Activated naive CD4-positive, alpha-beta T cell (primary cell): ENCODE measurements around the gene CYGB.

Experiments used
- DNase-seq, 4 experiments: peaks; one replicate each; lab custom pipeline; 2025; lab: John Stamatoyannopoulos, UW

The CYGB gene

DNA sequence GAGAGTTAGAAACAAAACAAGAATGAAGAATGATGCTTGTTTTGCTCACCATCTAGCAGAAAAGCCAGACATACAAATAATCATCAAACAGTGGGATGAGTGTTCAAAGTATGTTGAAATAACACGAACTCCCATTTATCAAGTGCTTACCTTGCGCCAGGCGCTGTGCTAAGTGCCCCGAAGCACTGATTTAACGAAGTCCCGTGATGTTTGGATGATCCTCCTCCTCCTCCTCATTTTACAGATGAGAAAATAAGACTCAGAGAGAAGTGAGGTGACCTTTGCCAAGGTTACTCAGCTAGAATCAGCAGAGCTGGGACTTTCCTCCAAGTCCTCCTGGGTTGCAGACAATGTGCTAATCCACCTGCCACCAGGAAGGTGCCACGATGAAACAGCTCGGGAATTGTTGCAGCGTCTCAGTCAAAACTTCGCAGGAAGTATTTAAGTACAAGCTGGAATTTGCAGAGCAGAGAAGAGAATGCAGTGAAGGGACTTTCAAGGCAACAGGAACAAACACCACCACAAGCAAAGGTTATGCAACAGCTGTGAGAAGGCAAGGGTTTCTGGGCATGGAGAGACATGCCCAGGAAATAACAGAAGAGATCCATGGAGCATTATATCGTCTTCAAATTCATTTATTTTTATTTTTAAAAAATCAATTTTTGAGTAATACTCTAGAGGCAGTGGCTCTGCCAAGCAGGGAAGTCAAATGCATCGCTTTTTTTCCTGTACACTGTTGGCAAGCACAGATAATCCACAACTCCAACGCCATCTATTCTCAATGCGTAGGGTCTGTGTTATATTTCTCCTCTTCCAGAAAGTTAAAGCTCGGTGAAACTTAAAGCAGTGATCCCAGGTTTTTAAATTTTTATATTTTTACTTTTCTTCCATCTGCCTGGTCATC, 13.5 kb upstream of the CYGB start:
- DNase-seq = no peak

DNA sequence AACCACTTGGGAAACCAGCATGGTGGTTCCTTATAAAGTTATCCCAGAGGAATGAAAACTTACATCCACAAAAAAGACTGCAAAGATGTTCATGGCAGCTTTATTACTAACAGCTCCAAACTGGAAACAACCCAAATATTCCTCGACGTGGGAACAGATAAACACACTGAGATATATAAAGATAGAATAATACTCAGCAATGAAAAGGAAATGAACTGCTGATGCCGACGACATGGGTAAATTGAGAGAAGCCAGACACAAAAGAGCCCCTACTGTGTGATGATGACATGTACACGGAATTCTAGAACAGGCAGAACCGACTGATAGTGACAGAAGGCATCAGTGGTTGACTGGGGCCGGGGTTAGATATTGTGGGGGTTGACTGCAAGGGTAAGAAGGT, 12.0 kb upstream of the CYGB start:
- DNase-seq = no peak

DNA sequence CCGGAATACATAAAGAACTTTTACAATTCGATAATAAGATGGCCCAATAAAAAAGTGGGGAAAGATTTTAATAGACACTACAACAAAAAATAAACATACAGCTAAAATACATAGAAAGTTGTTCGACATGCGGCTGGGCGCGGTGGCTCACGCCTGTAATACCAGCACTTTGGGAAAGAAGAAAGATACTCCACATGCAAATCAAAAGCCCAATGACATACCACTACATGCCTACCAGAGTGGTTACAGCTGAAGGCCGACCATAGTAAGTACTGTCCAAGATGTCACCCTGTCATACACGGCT, 11.7 kb upstream of the CYGB start:
- DNase-seq = no peak

DNA sequence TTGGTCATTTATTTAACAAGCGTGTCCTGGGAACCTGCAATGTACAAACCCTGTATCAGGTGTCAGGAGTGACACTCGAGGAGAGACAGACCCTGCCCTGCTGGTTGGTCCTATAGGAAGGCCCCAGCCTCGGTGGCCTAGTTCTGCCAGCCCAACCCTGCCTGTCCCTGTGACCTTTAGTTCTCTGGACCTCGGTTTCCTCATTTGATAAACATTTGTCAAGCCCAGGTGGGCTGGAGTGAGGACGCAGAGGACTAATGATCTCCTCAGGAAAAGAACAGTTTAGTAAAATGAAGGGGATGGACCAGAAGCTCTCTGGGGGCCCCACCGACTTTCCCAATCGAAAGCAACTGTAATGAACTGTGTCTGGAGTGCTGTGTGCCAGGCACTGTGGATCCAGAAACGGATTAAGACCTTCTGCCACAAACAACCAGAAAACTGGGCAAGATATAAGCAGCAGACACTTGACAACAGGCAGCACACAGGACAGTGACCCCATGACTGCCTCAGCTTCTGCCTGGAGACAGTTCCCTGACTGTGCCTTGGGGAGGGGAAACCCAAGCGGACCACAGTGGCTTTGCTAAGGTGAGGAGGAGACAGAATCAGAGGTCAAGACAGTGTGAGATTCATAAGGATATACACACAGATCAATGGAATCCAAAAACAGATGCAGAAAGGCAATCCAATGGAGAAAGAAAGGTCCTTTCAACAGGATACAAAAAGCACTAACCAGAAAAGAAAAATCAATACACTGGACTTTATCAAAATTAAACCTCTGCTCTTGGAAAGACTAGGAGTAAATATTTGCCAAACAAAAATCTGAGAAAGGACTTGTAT, 11.1 kb upstream of the CYGB start:
- no peak for DNase-seq

DNA sequence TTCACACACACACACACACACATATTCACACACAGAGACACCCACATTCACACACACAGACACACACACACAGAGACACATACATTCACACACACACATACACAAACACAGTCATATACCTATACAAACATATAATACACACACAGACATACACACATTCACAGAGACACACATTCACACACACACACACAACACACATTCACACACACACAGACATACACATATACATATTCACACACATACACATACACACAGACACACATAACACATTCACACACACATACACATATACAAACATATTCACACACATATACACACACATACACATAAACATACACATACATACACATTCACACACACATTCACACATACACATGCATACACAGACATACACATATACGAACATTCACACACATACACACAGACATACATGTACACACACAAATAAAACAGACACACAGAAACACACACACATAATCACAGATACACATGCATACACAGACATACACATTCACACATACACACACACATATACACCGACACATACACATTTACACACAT, 10.2 kb upstream of the CYGB start:
- no peak for DNase-seq

DNA sequence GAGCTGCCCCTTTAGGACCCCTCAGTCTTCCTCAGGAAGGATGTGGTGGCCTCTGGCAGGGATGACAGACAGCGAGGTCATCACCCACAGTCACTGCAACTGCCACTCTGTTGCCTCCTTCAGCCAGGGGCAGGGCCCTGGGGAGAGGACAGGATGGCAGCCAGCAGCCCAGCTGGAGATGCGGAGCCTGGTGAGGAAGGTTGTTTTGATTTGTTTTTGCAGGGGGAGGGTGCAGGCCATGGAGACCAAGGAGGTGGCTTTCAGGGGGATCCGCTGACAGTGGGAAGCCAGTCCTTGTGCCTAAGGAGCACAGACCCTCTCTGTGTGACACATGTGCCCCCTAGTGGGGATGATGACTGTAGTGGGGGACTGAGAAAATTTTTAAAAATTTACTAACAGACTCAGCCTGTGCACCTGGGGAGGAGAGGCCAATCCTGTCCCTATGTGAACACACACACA, 9.7 kb upstream of the CYGB start:
- peak in 2 of 4 experiments; percentile 14 to 37 for DNase-seq

DNA sequence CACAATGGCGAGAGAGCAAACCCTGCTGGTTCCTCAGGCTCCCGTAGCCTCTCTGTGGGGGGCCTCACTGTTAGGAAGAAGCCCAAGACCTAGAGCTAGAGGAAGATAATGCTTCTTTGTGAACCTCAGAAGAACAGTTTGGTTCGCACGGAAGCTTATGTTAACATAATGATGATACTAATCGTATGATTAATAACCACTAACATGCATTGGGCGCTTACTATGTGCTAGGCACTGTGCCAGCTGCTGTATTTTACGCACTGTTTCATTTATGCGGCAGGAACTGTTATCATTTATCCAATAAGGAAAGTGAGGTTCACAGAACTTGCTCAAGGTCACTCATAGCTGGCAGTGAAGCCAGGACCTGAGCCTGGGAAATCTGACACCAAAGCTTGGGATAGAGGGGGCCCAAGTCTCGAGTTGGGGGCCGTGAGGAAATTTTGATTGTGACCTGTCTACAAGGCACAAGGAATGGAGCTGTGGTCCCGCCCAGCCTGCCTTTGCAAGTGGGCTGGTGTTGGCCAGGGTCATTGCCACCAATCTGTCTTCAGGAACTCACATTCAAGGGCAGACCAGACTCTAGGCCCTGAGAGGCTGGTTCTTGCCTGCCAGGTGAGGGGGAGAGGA, 9.2 kb upstream of the CYGB start:
- DNase-seq = no peak

DNA sequence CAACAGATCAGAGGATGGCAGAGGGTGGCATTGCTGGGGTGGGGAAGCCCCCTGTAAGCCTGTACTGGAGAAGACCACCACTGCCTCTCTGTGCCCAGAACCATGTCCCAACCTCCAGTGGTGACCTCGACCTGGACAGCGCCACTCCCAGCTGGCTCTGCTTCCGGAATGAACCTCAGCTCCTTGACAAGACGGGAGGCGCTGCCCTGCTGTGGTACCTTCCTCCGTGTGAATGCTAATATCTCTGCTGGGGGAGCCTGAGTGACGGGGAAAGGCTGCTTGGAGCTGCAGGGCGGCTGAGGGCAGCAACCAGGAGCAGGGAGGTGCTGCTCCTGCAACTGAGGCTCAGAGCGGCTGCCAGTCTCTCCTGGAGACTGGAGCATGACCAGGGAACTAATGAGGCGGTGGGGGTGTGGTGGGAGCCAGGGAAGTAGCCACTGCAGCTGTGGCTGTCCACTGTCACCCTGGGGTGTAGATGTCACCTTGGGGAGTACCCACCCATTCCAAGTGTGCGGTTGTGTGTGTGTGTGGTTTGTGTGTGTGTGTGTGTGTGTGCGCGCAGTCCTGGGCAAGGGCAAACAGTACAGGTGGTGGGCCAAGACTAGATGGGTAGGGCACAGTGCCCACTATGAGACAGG, 8.5 kb upstream of the CYGB start:
- DNase-seq = no peak

DNA sequence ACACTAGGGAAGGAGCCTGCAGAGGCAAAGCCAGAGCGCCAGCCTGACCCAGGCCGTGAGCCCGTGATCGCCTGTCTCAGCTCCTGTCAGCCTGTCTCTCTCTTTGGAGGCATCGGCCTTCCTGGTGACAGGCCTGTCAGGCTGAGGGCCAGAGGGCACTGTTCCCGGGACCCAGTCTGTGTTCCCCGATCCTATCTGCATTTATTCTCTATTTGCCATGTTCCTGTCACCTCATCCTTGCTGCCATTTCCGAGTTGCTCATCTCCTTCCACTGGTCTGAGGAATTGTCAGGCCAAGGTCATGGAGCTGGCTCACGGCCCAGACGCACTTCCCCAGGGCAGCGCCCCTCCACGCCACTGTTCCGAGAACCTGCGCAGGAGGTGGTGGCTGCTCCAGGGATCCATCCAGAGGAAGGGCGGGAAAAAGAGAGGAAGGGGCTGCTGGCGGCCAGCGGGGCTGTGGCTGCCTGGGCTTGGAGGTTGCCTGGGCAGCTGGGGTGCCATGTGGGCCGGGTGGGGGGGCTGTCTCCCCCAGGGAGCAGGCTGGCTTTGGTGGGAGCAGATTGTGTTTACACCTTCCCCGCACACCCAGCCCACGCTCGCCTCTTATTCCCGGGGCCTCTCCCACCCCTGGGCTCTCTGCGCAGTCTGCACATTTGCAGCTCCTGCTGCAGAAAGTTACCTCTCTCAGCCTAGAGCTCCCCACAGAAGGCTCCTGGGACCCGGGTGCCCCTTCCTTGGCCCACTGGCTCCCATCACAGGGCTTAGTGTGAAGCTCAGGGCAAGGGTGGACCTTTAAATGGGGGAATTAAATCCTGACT, 7.2 kb upstream of the CYGB start:
- no peak for DNase-seq

DNA sequence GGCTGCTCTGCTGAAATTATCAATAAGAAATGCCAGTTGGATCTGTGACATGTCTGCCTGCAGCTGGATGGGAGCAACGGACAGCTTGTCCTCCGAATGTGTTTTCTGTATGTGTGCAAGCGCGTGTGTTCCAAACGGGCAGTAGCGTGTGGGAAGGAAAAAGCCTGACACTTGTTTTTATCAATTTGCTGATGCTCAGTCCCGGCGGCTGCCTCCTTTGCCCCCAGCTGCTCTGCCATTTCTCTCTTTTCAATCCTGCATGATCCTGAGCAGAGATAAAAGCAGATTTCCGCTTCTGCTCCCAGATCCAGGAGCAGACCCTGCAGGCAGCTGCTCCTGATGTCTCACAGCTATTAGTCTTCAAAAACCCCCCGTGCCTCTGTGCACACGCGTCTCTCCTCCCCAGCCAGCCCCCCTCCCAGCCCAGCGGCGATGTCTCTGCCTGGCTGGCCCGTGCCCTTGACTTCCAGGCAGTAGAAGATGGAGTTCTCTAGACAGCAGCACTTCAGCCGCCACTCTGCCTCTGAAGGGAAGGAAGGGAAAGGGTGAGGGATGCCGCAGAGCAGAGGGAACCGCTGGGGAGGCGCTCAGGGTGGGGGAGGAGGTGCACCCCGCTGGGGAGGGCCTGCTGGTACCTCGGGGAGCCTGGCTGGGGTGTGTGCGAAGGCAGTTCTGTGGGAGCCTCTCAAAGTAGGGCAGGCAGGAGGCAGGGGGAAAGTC, 6.5 kb upstream of the CYGB start:
- no peak for DNase-seq

DNA sequence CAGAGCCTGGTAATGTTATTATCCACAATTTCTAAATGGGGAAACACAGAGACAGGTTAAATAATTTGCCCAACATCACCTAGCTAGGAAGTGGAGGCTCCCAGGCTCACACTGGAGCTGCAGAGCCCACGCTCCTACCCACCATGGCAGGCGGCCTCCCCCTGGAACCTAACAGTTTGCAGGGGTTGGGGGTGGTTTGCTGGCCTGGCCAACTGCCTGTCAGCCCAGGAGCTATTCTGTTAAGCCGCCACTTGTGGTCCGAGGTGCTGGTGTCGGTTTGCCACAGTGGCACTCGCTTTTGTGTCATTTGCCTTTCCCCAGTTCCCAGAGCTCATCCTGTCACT, 5.9 kb upstream of the CYGB start:
- no peak for DNase-seq

DNA sequence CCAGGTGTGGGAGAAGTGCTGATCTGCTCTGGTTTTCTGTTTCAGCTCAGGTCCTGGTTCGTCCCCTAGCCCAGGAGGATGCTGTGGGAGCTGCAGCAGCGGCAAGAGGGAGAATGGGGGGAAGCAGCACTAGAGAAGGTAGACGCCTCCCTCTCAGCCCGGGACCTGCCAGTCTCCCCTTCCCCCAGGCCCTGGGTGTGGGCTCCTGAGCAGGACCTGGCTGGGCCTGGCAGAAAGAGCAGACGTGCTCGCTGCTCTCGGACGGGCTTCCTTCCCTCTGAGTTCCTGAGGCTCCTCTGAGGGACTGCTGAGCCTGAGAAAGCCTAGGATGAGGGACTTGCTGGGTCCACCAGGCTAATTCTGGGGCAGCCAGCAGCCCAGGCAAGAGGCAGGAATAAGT, 5.5 kb upstream of the CYGB start:
- DNase-seq = no peak

DNA sequence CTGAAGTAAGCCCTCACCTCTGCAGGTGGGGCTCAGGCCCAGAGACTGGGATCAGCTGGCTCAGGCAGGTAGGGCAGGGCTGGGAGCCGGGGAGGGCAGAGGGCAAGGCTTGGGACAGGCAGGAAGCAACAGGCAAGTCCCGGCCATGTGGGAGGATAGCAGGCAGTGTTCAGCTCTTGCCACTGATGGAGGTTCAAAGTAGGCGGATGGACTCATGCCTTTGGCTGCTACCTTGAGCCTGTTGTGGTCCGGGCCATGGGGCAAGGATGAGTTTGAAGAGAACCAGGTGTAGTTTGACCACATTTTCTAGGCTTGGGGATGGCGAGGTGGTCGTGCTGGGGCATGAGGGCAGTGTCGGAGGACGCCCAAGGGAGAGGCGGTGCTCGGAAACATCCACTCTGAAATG, 5.1 kb upstream of the CYGB start:
- no peak for DNase-seq

DNA sequence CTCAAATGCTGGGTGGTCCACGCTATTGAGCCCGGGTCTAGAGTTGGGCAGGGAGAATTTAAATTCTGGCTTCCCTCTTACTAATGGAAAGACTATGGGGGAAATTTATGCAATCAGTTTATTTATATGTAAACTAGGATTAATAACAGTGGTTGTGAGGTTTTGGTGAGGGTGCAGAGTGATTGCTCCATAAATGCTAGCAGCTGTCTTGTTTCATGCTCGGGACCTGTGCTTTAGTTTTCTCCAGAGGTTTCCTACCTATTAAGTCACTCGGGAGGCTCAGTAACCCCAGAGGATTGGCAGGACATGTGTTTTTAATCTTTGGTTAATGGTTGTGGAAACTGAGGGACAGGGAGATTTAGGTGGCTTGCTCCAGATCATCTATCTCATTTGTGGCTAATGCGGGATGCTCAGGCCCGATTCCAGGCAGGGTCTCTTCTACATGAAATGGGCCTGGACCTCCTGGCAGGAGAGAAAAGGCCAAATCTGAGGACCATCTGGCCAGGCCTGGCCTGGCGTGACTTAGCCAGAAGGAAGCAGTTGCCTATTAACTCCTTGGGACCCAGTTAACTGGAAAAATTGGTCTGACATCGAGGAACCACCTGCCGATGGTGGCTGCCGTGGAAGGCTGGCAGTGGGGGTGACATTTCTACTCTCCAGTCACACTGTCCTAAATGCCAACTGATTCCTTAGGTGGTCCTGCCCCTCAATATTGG, 4.4 kb upstream of the CYGB start:
- DNase-seq = no peak

DNA sequence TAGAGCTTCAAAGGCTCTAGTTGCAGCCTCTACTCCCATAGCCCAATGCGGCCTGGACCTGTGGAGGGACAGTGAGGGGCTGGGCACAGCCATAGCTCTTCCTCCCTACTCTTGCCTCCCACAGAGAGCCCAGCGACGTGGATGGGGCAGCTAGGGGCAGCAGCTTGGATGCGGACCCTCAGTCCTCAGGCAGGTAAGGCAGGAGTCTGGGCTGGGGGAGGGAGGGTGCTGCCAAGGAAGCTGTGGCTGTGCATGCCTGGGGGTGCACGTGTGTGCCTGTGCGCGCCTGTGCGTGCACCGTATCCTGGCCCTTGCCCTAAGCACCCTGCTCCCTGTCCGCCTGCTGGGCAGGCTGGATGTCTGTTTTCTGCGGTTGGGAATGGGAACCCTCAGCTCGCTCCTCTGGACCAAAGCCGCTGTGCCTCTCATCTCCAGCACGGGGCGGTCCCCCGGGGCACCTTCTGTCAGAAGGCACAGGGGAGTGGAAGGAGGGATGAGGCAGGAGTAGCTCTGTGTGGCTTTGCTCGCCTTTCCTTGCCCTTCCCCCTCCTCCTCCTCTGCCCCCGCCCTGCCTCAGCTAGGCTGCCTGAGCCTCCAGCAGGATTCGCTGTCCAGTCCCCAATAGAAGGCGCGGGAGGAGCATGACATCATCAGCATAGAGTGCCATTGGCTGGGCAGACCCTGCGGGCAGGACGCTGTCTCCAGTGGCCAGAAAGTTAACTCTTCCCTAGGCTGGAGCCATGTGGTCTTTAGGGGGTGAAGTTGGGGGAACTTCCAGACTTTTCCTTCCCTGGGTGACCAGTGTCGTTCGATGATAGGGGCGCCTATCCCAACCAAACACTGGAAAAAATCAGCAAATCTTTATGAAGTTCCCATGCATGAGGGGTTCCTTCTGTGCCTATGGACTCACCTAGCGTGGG, 3.1 kb upstream of the CYGB start:
- DNase-seq = no peak

DNA sequence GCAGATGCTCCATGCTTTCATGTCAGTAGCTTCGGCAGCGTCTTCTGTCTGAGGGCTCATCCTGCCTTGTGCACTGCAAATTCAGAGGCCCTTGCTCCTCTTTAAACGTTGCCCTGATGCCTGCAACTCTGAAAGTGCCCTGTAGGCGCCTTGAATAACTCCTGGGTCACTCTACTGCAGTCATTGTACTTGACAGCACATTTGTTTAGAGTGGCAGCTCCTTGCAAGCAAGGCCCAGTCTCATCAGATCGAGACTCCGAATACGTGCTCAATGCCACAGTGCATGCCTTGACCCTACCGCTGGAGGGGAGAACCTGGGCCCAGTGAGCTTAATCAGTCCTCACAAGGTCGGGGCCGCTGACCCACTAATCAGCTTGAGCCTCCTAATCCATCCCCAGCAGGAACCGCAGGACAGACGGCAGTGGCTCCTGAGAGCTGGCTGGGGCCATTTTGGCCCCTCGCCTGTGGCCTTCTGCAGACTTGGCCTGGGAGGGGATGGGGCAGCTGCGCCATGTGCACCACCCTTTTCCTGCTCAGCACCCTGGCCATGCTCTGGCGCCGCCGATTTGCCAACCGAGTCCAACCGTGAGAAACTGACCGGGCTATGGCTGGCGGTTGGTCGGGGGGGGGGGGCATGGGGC, 2.2 kb upstream of the CYGB start, which contains the start of gene PRCD:
PRCD (plus strand) TSS at position 414 of the 641 bp plus-strand sequence; CDS start at position 512, 98 bp downstream.
- no peak for DNase-seq

DNA sequence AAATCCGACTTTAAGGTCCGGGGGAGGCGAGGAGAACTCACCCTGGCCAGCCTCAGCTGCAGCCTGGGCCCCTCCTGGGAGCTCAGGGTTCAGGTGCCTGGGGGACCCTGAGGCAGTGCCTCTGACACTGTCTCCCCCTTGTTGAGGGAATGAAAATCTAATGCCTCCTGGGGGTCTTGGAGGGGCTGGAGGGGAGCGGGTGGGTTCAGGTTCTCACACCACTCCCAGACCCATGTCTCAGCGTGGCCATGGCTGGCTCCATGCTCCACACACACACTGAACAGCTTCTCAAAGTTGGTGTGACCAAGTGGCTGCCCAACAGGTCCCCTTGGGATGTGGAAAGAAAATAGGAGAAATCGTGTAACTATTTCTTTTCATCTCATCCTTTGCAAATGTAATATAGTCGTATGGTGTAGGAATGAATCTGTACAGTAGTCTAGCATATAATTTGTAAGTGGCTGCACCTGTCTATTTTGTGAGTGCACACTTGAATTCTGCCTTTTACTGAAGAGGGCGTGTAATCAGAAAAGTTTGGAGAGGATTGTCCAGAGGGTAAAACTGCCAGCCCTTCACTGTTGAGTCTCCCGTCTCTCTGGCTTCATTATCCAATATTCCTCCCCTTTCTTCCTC, 1.5 kb upstream of the CYGB start:
- DNase-seq = no peak
